Astrocyte (in vitro differentiated cells and primary cell): ENCODE data around the gene LDLRAD4. TPM values are rescaled to one million over a fixed set of nuclear protein-coding genes. Genes with fewer than 3 reads are reported as not detected.
"Not testable (repeated sequence)": the region's sequence is repeated elsewhere in the genome, so short reads cannot be mapped to it uniquely, and the experiment has no call there.

Source experiments
- DNase-seq: peaks from one replicate; pipeline ENCODE4 v3.0.0-alpha.2; 2010; ENCODE audit warnings: low read depth
- FAIRE-seq: peaks from 2 replicates; lab custom pipeline; 2011; peaks lifted over from hg19 to GRCh38; lab: Jason Lieb, UNC
- H2AFZ ChIP-seq: 2 replicates; pipeline ENCODE4 v1.6.0; 2012; ENCODE audit warnings: low read depth, low read length, inconsistent platforms
- H3K27ac ChIP-seq: 2 replicates; pipeline ENCODE4 v1.5.1; 2011; ENCODE audit warnings: low read depth, low read length, inconsistent platforms
- H3K27me3 ChIP-seq: 2 replicates; pipeline ENCODE4 v1.6.0; 2011; ENCODE audit warnings: low read length, inconsistent platforms; ENCODE audit not compliant: insufficient read depth
- H3K36me3 ChIP-seq: 2 replicates; pipeline ENCODE4 v1.5.1; 2011; ENCODE audit warnings: low read length, inconsistent platforms; ENCODE audit not compliant: insufficient read depth
- H3K4me1 ChIP-seq: 2 replicates; pipeline ENCODE4 v1.5.1; 2011; ENCODE audit warnings: low read length, inconsistent platforms; ENCODE audit not compliant: insufficient read depth
- H3K4me2 ChIP-seq: 2 replicates; pipeline ENCODE4 v1.6.0; 2012; ENCODE audit warnings: low read length, inconsistent platforms
- H3K4me3 ChIP-seq: 2 replicates; pipeline ENCODE4 v1.5.1; 2011; ENCODE audit warnings: low read depth, mild to moderate bottlenecking, low read length, inconsistent platforms; ENCODE audit not compliant: insufficient read depth
- H3K79me2 ChIP-seq: 2 replicates; pipeline ENCODE4 v1.6.0; 2012; ENCODE audit warnings: mild to moderate bottlenecking, low read length, inconsistent platforms; ENCODE audit not compliant: insufficient read depth
- H3K9ac ChIP-seq: 2 replicates; pipeline ENCODE4 v1.6.0; 2012; ENCODE audit warnings: mild to moderate bottlenecking, low read length, inconsistent platforms
- H3K9me3 ChIP-seq: 2 replicates; pipeline ENCODE4 v1.5.1; 2012; ENCODE audit warnings: low read depth, mild to moderate bottlenecking, low read length, inconsistent platforms; ENCODE audit not compliant: insufficient read depth
- H4K20me1 ChIP-seq: 2 replicates; pipeline ENCODE4 v1.6.0; 2012; ENCODE audit warnings: low read length, inconsistent platforms; ENCODE audit not compliant: insufficient read depth
- H3K27ac Mint-ChIP-seq: one replicate; pipeline ENCODE4 v1.8.0; 2021; ENCODE audit warnings: mild to moderate bottlenecking, mixed read lengths; ENCODE audit not compliant: unreplicated experiment
- H3K27me3 Mint-ChIP-seq: one replicate; pipeline ENCODE4 v1.8.0; 2021; ENCODE audit warnings: low read depth, mixed read lengths; ENCODE audit not compliant: unreplicated experiment
- H3K36me3 Mint-ChIP-seq: one replicate; pipeline ENCODE4 v1.8.0; 2021; ENCODE audit warnings: low read depth, mixed read lengths; ENCODE audit not compliant: unreplicated experiment
- H3K4me1 Mint-ChIP-seq: one replicate; pipeline ENCODE4 v1.8.0; 2021; ENCODE audit warnings: low read depth, mixed read lengths; ENCODE audit not compliant: unreplicated experiment
- H3K4me3 Mint-ChIP-seq: one replicate; pipeline ENCODE4 v1.8.0; 2021; ENCODE audit warnings: mild to moderate bottlenecking, moderate library complexity, mixed read lengths; ENCODE audit not compliant: unreplicated experiment
- H3K9me3 Mint-ChIP-seq: one replicate; pipeline ENCODE4 v1.8.0; 2021; ENCODE audit warnings: mild to moderate bottlenecking, mixed read lengths; ENCODE audit not compliant: unreplicated experiment
- EZH2 ChIP-seq: IDR thresholded peaks from 2 replicates; pipeline ENCODE4 v1.6.1; 2012; ENCODE audit warnings: mild to moderate bottlenecking, low read length, inconsistent platforms; ENCODE audit not compliant: insufficient read depth
- total RNA-seq: library from RNA; stranded (reverse); gene quantifications from 2 replicates; pipeline ENCODE4 v1.2.1, GENCODE V29; 2021
- TF ChIP-seq, protein P1 (sequence below): IDR thresholded peaks from 2 replicates; pipeline ENCODE4 v1.5.1; 2011; ENCODE audit warnings: low read depth, mild to moderate bottlenecking, inconsistent platforms, low read length, moderate library complexity; ENCODE audit not compliant: insufficient read depth

The LDLRAD4 gene
- total RNA-seq, 1 donor from 2014 or later = 26.0 TPM

DNA sequence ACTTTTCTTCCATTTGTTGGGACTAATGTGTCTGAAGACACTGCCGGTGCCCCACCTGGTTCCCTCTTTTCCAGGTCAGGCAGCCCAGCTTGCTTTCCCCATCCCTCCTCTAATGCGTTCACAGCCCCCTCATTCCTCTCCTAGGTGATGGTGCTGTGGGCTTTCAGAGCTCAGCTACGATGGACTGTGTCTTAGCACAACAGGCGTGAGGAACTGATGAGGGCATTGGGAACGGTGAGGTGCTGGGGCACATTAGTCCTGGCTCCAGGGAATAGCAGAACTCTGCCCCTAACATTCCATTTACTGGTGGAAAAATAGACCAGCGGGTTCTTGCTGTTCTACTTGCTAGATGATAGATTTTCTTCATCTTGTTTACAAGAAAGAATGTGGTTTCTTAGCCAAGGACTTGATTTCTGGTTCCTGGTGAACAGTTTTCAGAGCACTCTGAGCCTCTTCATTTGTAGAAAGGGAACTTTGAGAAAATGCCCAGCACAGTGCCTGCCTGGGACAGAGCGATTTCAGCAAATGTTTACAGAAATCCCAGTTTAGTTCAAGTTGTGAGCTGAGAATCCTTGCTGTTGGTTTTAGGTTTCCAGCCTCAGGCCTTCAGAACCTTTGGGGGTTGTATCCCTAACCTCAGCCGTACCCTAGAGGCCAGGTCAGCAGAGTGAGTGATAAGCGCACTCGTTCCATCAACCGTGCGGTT is 42.5 kb downstream of the LDLRAD4 start:
- Histone ChIP-seq H3K27me3 (no peaks in the 10 kb centered on the region), H4K20me1 (peaks cover 4% of the 10 kb centered on the region), H3K27ac (no peak overlapping the region), H3K4me2 (no peak overlapping the region), H2AFZ (no peak overlapping the region), H3K36me3 (no peaks in the 10 kb centered on the region), H3K79me2 (peaks cover 2% of the 10 kb centered on the region), H3K9me3 (no peaks in the 10 kb centered on the region), H3K9ac (no peak overlapping the region), H3K4me1 (peaks cover 5% of the 10 kb centered on the region), H3K4me3 (no peak overlapping the region)
- H3K27me3 Mint-ChIP-seq = no peaks in the 10 kb centered on the region
- no peak for TF ChIP-seq EZH2
- TF ChIP-seq, protein P1, sequence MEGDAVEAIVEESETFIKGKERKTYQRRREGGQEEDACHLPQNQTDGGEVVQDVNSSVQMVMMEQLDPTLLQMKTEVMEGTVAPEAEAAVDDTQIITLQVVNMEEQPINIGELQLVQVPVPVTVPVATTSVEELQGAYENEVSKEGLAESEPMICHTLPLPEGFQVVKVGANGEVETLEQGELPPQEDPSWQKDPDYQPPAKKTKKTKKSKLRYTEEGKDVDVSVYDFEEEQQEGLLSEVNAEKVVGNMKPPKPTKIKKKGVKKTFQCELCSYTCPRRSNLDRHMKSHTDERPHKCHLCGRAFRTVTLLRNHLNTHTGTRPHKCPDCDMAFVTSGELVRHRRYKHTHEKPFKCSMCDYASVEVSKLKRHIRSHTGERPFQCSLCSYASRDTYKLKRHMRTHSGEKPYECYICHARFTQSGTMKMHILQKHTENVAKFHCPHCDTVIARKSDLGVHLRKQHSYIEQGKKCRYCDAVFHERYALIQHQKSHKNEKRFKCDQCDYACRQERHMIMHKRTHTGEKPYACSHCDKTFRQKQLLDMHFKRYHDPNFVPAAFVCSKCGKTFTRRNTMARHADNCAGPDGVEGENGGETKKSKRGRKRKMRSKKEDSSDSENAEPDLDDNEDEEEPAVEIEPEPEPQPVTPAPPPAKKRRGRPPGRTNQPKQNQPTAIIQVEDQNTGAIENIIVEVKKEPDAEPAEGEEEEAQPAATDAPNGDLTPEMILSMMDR = no peak
- no peak overlapping the region for H3K4me3 Mint-ChIP-seq
- H3K36me3 Mint-ChIP-seq = peaks cover 9% of the 10 kb centered on the region
- DNase-seq (no peak), FAIRE-seq (no peak)
- peaks cover 55% of the 10 kb centered on the region for H3K4me1 Mint-ChIP-seq
- H3K9me3 Mint-ChIP-seq = no peaks in the 10 kb centered on the region
- no peak overlapping the region for H3K27ac Mint-ChIP-seq

DNA sequence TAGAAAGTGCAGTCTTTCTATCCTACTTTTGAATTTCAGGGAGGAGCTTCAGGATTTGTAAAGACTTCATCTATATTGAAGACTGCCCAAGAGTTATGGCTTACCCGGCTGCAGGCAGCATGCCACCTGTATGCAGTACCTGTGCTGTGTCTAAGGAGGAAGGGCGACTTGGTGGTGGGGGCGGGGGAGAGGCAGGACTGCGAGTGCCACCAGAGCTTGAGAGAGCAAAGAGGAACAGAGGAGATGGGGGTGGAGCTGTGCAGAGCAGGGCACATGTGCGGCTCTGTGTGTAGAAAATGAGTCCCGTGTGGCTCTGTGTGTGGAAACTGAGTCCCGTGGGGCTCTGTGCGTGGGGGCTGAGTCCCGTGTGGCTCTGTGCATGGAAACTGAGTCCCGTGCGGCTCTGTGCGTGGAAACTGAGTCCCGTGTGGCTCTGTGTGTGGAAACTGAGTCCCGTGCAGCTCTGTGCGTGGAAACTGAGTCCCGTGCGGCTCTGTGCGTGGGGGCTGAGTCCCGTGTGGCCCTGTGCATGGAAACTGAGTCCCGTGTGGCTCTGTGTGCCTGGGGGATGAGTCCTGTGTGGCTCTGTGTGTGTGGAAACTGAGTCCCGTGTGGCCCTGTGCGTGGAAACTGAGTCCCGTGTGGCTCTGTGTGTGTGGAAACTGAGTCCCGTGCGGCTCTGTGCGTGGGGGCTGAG is 43.2 kb downstream of the LDLRAD4 start:
- Histone ChIP-seq H3K27me3 (no peaks in the 10 kb centered on the region), H3K9me3 (no peaks in the 10 kb centered on the region), H2AFZ (no peak overlapping the region), H3K79me2 (peaks cover 2% of the 10 kb centered on the region), H3K4me1 (peaks cover 5% of the 10 kb centered on the region), H3K4me3 (no peak overlapping the region), H3K36me3 (no peaks in the 10 kb centered on the region), H4K20me1 (peaks cover 4% of the 10 kb centered on the region), H3K27ac (no peak overlapping the region), H3K9ac (no peak overlapping the region), H3K4me2 (no peak overlapping the region)
- H3K4me3 Mint-ChIP-seq = no peak overlapping the region
- TF ChIP-seq, protein P1 = no peak
- TF ChIP-seq EZH2 = no peak
- no peaks in the 10 kb centered on the region for H3K27me3 Mint-ChIP-seq
- H3K4me1 Mint-ChIP-seq = peaks cover 54% of the 10 kb centered on the region
- no peak for FAIRE-seq
- H3K9me3 Mint-ChIP-seq = no peaks in the 10 kb centered on the region
- no peak overlapping the region for H3K27ac Mint-ChIP-seq
- no peak for DNase-seq
- peaks cover 9% of the 10 kb centered on the region for H3K36me3 Mint-ChIP-seq

DNA sequence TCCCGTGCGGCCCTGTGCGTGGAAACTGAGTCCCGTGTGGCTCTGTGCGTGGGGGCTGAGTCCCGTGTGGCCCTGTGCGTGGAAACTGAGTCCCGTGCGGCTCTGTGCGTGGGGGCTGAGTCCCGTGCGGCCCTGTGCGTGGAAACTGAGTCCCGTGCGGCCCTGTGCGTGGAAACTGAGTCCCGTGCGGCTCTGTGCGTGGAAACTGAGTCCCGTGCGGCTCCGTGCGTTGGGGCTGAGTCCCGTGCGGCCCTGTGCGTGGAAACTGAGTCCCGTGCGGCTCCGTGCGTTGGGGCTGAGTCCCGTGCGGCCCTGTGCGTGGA is 43.8 kb downstream of the LDLRAD4 start:
- FAIRE-seq, H3K4me3 Mint-ChIP-seq, H3K27ac ChIP-seq, H2AFZ ChIP-seq, H3K27ac Mint-ChIP-seq, H3K27me3 ChIP-seq, H4K20me1 ChIP-seq, DNase-seq, H3K9me3 Mint-ChIP-seq, H3K36me3 Mint-ChIP-seq, H3K4me2 ChIP-seq, H3K27me3 Mint-ChIP-seq, H3K4me3 ChIP-seq, H3K4me1 ChIP-seq, H3K9ac ChIP-seq, H3K36me3 ChIP-seq, H3K79me2 ChIP-seq, H3K9me3 ChIP-seq: not testable (repeated sequence)
- peaks cover 57% of the 10 kb centered on the region for H3K4me1 Mint-ChIP-seq
